Mucosa of stomach (tissue), 1 donor: ENCODE data around the gene NOCT.

Experiments used
- H3K27me3 ChIP-seq: one replicate; pipeline ENCODE4 v1.7.0; 2013; ENCODE audit warnings: mild to moderate bottlenecking, low read length; ENCODE audit not compliant: control insufficient read depth, insufficient read depth
- H3K36me3 ChIP-seq: one replicate; pipeline ENCODE4 v1.7.0; 2013; ENCODE audit warnings: low read length; ENCODE audit not compliant: control insufficient read depth, insufficient read depth
- H3K4me1 ChIP-seq: one replicate; pipeline ENCODE4 v1.7.0; 2013; ENCODE audit warnings: mild to moderate bottlenecking, low read length; ENCODE audit not compliant: control insufficient read depth, insufficient read depth
- H3K4me3 ChIP-seq: one replicate; pipeline ENCODE4 v1.7.0; 2013; ENCODE audit warnings: low read length
- H3K9ac ChIP-seq: one replicate; pipeline ENCODE4 v1.7.0; 2013; ENCODE audit warnings: mild to moderate bottlenecking, low read length, moderate library complexity
- H3K9me3 ChIP-seq: one replicate; pipeline ENCODE4 v1.7.0; 2013; ENCODE audit warnings: mild to moderate bottlenecking, low read length, moderate library complexity; ENCODE audit not compliant: control insufficient read depth
- donor health status: Pancreatic carcinoma.

NOCT gene

GRCh38 chr4:139015269-139015947 lies at the start of gene NOCT:
Gene NOCT, plus strand, starts transcription at chr4:139015781. Its CDS starts 201 bp downstream, at chr4:139015982.
- peaks cover 24% of the 10 kb centered on the region for H3K4me1 ChIP-seq

DNA sequence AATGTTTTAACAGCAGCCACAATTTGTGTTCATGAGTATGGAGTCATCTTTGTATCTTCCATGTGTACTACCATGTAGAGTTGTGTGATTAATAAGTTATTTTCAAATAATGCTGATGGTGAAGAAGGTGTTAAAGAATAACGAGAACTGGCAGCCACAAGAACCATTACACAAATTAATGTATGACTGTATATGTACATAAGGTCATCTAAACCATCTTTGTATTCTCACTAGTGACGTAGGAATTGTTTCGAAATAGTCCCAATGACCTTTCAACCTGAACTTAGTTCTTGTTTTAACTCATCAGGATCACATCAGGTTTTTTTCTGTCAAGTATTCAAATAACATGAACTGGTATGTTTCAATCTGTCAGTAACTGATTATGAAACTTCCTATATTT lies 48.3 kb upstream of the NOCT start:
- Histone ChIP-seq H3K4me1 (no peaks in the 10 kb centered on the region), H3K9me3 (no peaks in the 10 kb centered on the region), H3K4me3 (no peak overlapping the region), H3K27me3 (no peaks in the 10 kb centered on the region), H3K9ac (no peak overlapping the region), H3K36me3 (no peaks in the 10 kb centered on the region)

More at GRCh38 chr4:139015269-139015947, at the start of gene NOCT:
- no peaks in the 10 kb centered on the region for H3K36me3 ChIP-seq
- H3K4me3 ChIP-seq: peak within 1 kb of the TSS; percentile 54
- H3K27me3 ChIP-seq: no peaks in the 10 kb centered on the region
- no peaks in the 10 kb centered on the region for H3K9me3 ChIP-seq
- peak within 1 kb of the TSS; percentile 61 for H3K9ac ChIP-seq

- H3K9ac ChIP-seq: no peak overlapping the region
Measured at GRCh38 chr4:138972956-138973801, 42.4 kb upstream of the NOCT start.

DNA sequence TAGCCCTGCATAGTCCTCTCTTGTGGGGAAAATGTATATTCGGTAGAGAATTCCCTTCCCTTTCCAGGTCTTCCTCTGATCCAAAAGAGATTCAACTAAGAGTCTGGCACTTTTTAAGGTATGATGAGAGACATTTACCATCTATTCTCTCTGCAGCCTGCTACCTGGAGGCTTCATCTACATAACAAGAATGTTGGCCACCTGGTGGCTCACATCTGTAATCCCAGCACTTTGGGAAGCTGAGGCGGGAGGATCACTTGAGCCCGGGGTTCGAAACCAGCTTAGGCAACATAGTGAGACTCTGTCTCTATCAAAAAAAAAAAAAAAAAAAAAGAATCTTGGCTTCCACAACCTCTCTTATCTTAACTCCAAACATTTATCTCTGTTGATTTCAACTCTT lies 40.4 kb upstream of the NOCT start:
- no peaks in the 10 kb centered on the region for H3K9me3 ChIP-seq

More at GRCh38 chr4:138972956-138973801, 42.4 kb upstream of the NOCT start:
- Histone ChIP-seq H3K36me3 (no peaks in the 10 kb centered on the region), H3K4me1 (no peaks in the 10 kb centered on the region), H3K9me3 (no peaks in the 10 kb centered on the region), H3K4me3 (no peak overlapping the region), H3K27me3 (no peaks in the 10 kb centered on the region)

DNA sequence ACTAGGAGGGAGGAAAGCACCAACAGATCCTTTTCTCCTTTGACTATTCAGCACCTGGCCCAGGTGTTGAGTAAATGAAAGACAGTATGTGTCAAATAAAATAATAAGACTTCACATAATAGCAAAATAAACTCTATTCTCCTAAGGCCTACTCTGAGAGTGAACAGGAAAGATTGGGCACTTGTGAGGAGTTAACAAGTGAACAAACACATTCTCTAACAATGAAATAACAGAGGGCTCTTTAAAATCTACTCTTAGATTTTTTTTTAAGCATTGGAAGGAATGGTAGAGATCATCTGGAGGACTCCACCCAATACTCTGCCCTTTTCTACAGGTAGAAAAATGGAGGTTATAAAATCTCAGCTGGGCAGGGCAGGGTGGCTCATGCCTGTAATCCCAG lies 39.1 kb upstream of the NOCT start:
- H3K9me3 ChIP-seq: no peaks in the 10 kb centered on the region
- no peak overlapping the region for H3K4me3 ChIP-seq
- H3K27me3 ChIP-seq: no peaks in the 10 kb centered on the region
- no peaks in the 10 kb centered on the region for H3K4me1 ChIP-seq
- no peak overlapping the region for H3K9ac ChIP-seq
- H3K36me3 ChIP-seq: no peaks in the 10 kb centered on the region

More for the DNA sequence above, 40.4 kb upstream of the NOCT start:
- no peak overlapping the region for H3K4me3 ChIP-seq
- no peaks in the 10 kb centered on the region for H3K4me1 ChIP-seq
- no peaks in the 10 kb centered on the region for H3K36me3 ChIP-seq
- no peaks in the 10 kb centered on the region for H3K27me3 ChIP-seq
- no peak overlapping the region for H3K9ac ChIP-seq

DNA sequence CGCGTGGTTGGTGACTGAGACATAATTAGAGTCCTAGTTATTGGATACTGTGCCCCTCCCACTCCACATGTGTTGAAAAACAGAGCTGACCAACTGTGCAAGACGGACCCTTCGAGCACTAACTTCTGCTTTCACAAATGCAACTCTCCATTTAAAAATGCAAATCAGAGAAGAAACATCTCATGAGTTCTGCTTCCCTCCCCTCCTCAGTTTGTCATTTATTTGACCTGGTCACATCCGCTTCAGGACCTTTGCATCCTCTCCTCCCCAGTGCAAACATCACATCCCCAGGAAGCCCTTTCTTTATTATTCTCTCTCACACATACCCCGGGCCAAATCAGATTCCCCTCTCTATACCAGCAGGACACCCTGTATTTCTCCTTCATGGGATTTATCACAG lies 38.1 kb upstream of the NOCT start:
- no peak overlapping the region for H3K4me3 ChIP-seq
- H3K27me3 ChIP-seq: no peaks in the 10 kb centered on the region
- no peaks in the 10 kb centered on the region for H3K36me3 ChIP-seq
- H3K4me1 ChIP-seq: no peaks in the 10 kb centered on the region
- no peaks in the 10 kb centered on the region for H3K9me3 ChIP-seq
- no peak overlapping the region for H3K9ac ChIP-seq

- no peaks in the 10 kb centered on the region for H3K36me3 ChIP-seq
- no peak overlapping the region for H3K9ac ChIP-seq
- no peaks in the 10 kb centered on the region for H3K9me3 ChIP-seq
- H3K4me3 ChIP-seq: no peak overlapping the region
- H3K4me1 ChIP-seq: no peaks in the 10 kb centered on the region
- H3K27me3 ChIP-seq: no peaks in the 10 kb centered on the region
Measured at GRCh38 chr4:138978028-138978585, 37.5 kb upstream of the NOCT start.

DNA sequence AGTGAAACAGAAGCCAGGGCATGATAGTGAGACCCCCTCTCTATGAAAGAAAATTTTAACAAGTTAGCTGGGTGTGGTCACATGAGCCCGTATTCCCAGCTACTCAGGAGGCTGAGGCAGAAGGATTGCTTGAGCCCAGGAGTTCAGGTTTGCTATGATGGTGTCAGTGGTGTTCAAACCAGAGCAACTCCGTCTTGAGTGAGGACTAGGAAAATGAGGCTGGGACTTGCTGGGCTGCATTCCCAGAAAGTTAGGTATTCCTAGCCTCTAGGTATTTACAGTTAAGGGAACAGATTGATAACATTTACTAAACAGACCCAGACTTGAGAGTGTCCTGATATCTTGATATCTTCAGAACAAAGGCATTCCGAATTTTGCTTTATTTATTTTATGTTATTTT lies 37.0 kb upstream of the NOCT start:
- Histone ChIP-seq H3K9me3 (no peaks in the 10 kb centered on the region), H3K4me3 (no peak overlapping the region), H3K27me3 (no peaks in the 10 kb centered on the region), H3K9ac (no peak overlapping the region), H3K36me3 (no peaks in the 10 kb centered on the region), H3K4me1 (no peaks in the 10 kb centered on the region)

DNA sequence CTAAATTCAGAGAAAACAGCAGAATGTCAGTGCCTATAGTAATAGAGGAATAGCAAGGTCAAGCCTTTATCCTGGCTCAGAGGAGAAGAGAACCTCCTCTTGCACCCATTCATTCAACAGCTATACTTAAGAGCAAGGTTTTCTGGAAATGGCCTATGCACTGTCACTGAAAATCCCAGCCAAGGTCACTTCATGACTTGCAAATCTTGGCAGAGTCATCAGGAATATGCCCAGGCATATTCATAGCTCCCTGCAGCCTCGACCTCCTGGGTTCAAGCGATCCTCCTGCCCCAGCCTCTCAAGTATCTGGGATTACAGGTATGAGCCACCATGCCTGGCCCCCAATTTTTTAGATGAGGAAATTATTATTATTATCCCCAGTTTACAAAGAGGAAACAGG lies 35.8 kb upstream of the NOCT start:
- Histone ChIP-seq H3K4me3 (no peak overlapping the region), H3K27me3 (no peaks in the 10 kb centered on the region), H3K36me3 (no peaks in the 10 kb centered on the region), H3K4me1 (no peaks in the 10 kb centered on the region), H3K9me3 (no peaks in the 10 kb centered on the region), H3K9ac (no peak overlapping the region)

- H3K27me3 ChIP-seq: no peaks in the 10 kb centered on the region
- no peak overlapping the region for H3K9ac ChIP-seq
- no peak overlapping the region for H3K4me3 ChIP-seq
- no peaks in the 10 kb centered on the region for H3K9me3 ChIP-seq
- no peaks in the 10 kb centered on the region for H3K36me3 ChIP-seq
- H3K4me1 ChIP-seq: no peaks in the 10 kb centered on the region
Measured at GRCh38 chr4:138981930-138982390, 33.6 kb upstream of the NOCT start.

- Histone ChIP-seq H3K9ac (no peak overlapping the region), H3K4me3 (no peak overlapping the region), H3K4me1 (no peaks in the 10 kb centered on the region), H3K9me3 (no peaks in the 10 kb centered on the region), H3K27me3 (no peaks in the 10 kb centered on the region), H3K36me3 (no peaks in the 10 kb centered on the region)
Measured at GRCh38 chr4:138982754-138983153, 32.8 kb upstream of the NOCT start.

GRCh38 chr4:138983690-138984089 lies 31.9 kb upstream of the NOCT start:
- Histone ChIP-seq H3K9ac (no peak overlapping the region), H3K4me1 (no peaks in the 10 kb centered on the region), H3K27me3 (no peaks in the 10 kb centered on the region), H3K4me3 (no peak overlapping the region), H3K36me3 (no peaks in the 10 kb centered on the region), H3K9me3 (no peaks in the 10 kb centered on the region)
